HUES64 (cell line): ENCODE results near the gene CASP12.

Experiments
- H3K27ac ChIP-seq: 2 replicates; pipeline ENCODE4 v1.7.0; 2013; ENCODE audit warnings: low read depth, low read length, inconsistent platforms
- H3K27me3 ChIP-seq: 2 replicates; pipeline ENCODE4 v1.6.1; 2013; ENCODE audit warnings: mild to moderate bottlenecking, low read length; ENCODE audit not compliant: insufficient read depth
- H3K36me3 ChIP-seq: 2 replicates; pipeline ENCODE4 v1.6.1; 2013; ENCODE audit warnings: mild to moderate bottlenecking, low read length; ENCODE audit not compliant: insufficient read depth
- H3K4me1 ChIP-seq: 2 replicates; pipeline ENCODE4 v1.6.1; 2013; ENCODE audit warnings: mild to moderate bottlenecking, low read length, moderate library complexity; ENCODE audit not compliant: insufficient read depth
- H3K4me3 ChIP-seq: 2 replicates; pipeline ENCODE4 v1.5.1; 2013; ENCODE audit warnings: mild to moderate bottlenecking, low read length, moderate library complexity
- H3K9ac ChIP-seq: 2 replicates; pipeline ENCODE4 v1.6.1; 2013; ENCODE audit warnings: mild to moderate bottlenecking, low read depth, low read length
- H3K9me3 ChIP-seq: 2 replicates; pipeline ENCODE4 v1.6.1; 2013; ENCODE audit warnings: low read depth, low read length; ENCODE audit not compliant: insufficient read depth
- WGBS: fragments of 150-250, 120-280 bp; methylation state at CpG from one replicate; pipeline ENCODE4 v1.1.7; 2013; ENCODE audit warnings: missing lambda C conversion rate; 5-methylcytosine and 5-hydroxymethylcytosine counted together

Gene CASP12

DNA sequence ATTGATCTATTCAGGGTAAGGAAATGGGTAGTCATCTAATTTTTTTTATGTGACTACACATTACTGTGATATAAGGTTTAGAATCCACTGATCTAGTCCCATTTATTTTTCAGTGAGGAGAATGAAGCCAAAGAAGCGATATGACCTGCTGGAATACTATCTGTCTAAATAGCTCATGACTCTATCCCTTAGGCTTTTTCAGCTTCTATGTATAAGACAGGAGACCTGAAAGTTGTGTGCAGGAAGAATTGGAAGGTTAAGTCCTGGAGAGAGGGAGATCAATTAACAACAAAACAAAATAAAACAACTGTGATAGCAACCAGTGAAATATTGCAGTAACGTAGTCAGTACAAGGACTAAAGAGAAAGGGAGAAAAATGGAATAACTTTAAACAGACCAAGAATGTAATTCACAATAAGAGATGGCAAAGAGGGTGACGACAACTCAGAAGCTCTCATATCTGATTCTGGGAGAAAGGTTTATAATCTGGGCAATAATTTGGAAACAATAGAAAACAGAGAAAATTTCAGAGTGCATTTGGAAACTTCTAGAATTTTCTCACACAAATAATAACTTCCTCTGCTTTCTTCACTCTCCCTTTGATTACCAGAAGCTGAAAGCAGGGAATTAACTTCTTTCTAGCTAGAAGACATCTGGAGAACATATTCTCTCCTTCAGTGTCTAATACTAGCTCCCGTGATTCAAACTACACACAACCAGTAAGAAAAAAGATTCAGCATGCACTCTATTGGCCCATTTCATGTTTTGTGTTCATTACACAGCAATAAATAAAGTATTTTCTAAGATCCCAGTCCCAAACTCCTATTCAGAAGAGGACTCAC, 19.2 kb upstream of the CASP12 start:
- Histone ChIP-seq H3K27me3 (no peaks in the 10 kb centered on the region), H3K9me3 (no peaks in the 10 kb centered on the region), H3K9ac (no peak overlapping the region), H3K4me3 (no peak overlapping the region), H3K36me3 (no peaks in the 10 kb centered on the region), H3K4me1 (no peaks in the 10 kb centered on the region), H3K27ac (no peak overlapping the region)
- 99% methylated on average over 3 of the region's 4 CpGs for WGBS

DNA sequence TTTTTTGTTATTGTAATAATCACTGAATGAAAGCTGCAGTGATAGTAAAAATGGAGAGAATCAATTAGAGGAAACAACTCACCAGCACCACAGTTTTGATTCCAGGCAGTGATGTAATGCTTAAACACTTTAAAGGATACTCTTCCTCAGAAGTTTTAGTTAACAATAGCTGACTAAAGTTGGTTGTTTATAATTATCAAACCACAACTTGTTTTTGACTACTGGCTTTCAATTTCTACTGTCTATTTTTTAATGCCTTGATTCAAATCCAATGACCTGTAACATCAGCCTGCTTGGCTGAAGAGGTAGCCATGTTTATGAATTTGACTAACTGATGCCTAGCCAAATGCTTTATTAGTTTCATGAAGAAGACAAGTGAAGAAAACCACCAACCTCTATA, 18.2 kb upstream of the CASP12 start:
- Histone ChIP-seq H3K4me3 (no peak overlapping the region), H3K27me3 (no peaks in the 10 kb centered on the region), H3K27ac (no peak overlapping the region), H3K9ac (no peak overlapping the region), H3K9me3 (no peaks in the 10 kb centered on the region), H3K36me3 (no peaks in the 10 kb centered on the region), H3K4me1 (no peaks in the 10 kb centered on the region)

DNA sequence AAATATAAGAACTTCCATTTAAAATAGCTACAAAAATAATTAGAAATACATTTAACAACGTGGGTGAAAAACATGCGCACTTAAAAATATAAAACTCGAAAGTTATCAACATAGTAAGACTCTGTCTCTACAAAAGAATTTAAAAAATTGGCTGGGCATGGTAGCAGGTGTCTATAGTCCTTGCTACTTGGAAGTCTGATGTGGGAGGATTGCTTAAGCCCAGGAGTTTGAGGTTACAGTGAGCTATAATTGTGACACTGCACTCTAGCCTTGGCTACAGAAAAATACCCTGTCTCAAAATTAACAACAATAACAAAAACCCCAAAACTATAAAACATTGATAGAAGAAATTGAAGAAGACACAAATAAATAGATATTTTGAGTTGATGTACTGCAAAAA, 13.8 kb upstream of the CASP12 start:
- 100% methylated on average over 3 of the region's 3 CpGs for WGBS
- Histone ChIP-seq H3K27me3 (no peaks in the 10 kb centered on the region), H3K9ac (no peak overlapping the region), H3K9me3 (no peaks in the 10 kb centered on the region), H3K4me3 (no peak overlapping the region), H3K36me3 (no peaks in the 10 kb centered on the region), H3K27ac (no peak overlapping the region), H3K4me1 (no peaks in the 10 kb centered on the region)

DNA sequence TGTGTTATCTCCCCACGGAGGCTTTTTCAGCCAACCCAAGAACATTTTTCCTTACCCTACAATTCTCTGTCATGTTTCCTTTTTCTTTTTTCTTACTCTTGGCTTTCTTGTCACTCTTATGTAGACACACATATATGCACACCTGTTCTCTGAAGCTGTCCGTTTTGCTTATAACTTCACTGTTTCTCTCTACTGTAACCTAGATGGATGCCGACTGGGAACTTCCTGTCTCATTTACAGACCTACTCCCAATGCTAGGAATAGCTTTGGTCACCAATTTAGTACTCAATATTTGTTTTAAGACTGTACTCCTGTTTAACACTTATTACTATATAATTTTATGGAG, 9.9 kb upstream of the CASP12 start:
- Histone ChIP-seq H3K4me3 (no peak overlapping the region), H3K27me3 (no peaks in the 10 kb centered on the region), H3K9me3 (no peaks in the 10 kb centered on the region), H3K4me1 (no peaks in the 10 kb centered on the region), H3K9ac (no peak overlapping the region), H3K27ac (no peak overlapping the region), H3K36me3 (no peaks in the 10 kb centered on the region)
- WGBS: 94% methylated on average over 3 of the region's 3 CpGs

DNA sequence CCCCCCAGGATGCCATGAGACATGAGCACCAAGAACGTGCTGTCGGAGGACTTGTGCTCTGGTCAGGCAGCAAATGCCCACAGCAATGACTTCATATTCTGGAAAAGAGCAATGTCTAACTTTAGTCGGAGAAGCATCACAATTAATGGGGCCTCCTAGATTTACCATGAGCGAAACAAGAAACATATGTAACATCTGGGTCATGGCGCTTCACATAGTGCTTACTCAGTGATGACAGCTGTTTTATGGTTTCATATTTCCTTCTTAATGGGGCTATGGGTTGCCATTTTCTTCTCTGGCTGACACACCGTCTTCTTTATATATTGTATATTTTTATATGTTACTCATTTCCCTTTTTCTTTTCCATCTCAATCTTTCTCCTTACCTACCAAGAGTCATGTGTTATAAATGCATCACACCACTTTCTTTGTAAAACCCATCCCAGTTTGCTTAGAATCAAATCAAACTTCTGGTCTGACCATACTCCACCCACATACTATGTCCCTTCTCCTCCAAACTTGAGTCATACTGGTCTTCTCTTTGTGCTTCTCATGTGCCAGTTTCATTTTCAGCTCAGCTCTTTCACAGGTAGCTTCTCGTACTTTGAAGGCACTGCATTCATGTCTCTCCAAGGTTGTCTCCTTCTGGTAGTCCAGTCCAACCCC, 9.4 kb upstream of the CASP12 start:
- Histone ChIP-seq H3K9ac (no peak overlapping the region), H3K4me3 (no peak overlapping the region), H3K9me3 (no peaks in the 10 kb centered on the region), H3K36me3 (no peaks in the 10 kb centered on the region), H3K4me1 (no peaks in the 10 kb centered on the region), H3K27ac (no peak overlapping the region), H3K27me3 (no peaks in the 10 kb centered on the region)
- 81% methylated on average over 6 of the region's 7 CpGs for WGBS

DNA sequence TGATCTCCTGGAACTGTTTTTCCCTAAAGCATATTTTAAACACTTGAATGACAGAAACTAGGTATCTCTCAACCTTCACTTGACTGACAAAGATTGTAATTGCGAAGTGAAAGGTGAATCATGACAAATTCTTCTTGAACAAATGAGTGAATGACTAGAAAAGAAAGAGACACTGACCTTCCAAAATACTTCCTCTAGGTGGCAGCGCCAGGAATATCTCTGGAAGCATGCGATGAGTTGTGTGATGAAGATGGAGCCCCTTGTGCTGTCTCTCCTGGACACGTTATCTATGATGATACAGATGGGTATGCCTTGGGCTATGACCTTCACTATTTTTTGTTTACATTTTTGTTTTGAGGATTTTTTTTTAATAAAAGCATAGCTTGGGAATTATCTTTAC, 7.0 kb upstream of the CASP12 start:
- no peaks in the 10 kb centered on the region for H3K4me1 ChIP-seq
- H3K27ac ChIP-seq: no peak overlapping the region
- no peak overlapping the region for H3K9ac ChIP-seq
- WGBS: 98% methylated on average over 4 of the region's 4 CpGs
- H3K27me3 ChIP-seq: no peaks in the 10 kb centered on the region
- H3K36me3 ChIP-seq: no peaks in the 10 kb centered on the region
- H3K9me3 ChIP-seq: no peaks in the 10 kb centered on the region
- H3K4me3 ChIP-seq: no peak overlapping the region

DNA sequence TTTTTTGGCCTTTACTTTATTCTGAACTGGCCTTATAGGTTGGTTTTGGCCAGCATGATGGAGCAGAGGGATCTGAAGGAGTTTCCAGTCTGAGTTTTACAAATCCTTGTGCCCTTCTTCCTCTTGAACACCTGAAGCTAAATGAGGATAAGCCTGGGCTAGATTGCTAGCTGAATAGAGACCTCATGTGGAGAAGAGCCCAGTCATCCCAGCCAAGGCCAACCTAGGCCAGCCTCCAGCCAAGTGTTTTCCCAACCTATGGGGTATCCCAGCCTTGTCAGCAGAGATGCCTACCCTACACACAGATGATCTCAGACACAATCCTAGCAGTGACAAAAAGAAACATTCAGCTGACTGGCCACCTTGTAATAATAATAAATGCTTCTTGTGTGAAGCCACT, 966 bp upstream of the CASP12 start:
- H3K4me3 ChIP-seq: no peak overlapping the region
- no peaks in the 10 kb centered on the region for H3K27me3 ChIP-seq
- H3K4me1 ChIP-seq: peaks cover 19% of the 10 kb centered on the region
- H3K9me3 ChIP-seq: no peaks in the 10 kb centered on the region
- no peak overlapping the region for H3K27ac ChIP-seq
- no peak overlapping the region for H3K9ac ChIP-seq
- H3K36me3 ChIP-seq: no peaks in the 10 kb centered on the region

DNA sequence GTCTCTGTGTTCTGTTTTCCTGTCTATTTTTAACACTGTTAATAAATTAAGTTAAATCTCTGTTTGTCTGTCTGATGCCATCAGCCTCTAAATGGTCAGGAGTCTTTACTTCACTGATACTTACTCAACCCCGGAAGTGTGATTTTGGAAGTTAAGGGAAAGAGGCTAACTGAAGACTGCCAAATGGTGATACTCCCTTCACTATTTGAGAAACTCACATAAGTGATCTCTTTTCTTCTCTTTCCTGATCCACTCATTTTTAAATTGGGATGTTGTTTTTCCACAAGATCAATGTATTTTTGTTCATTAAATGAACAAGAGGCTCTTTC, 389 bp upstream of the CASP12 start:
- 83% methylated on average over 1 of the region's 1 CpG for WGBS

DNA sequence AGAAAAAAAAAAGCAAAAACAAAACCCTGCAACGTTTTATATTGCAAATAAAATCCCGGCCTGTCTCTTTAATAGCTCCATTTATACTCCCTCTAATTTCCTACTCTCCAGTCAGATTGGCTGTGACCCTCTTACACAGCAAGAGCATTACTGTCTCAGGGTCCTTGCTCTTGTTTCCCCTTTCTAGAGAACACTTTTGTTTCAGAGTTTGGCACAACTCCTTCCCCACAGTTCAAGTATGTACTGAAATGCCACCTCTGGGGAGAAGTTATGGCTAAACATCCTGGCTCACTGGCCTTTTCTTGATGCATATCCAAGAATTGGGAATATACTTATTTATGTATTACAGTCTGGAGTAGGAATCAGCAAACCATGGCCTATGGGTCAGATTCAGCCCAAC, 2.6 kb downstream of the CASP12 start:
- Histone ChIP-seq H3K27ac (no peak overlapping the region), H3K36me3 (no peaks in the 10 kb centered on the region), H3K4me1 (peaks cover 20% of the 10 kb centered on the region), H3K9ac (no peak overlapping the region), H3K9me3 (no peaks in the 10 kb centered on the region), H3K27me3 (no peaks in the 10 kb centered on the region), H3K4me3 (no peak overlapping the region)
- WGBS: 82% methylated on average over 2 of the region's 2 CpGs

More for the DNA sequence above, 389 bp upstream of the CASP12 start:
- Histone ChIP-seq H3K4me1 (peaks cover 20% of the 10 kb centered on the region), H3K4me3 (no peak overlapping the region), H3K9me3 (no peaks in the 10 kb centered on the region), H3K36me3 (no peaks in the 10 kb centered on the region), H3K27ac (no peak overlapping the region), H3K27me3 (no peaks in the 10 kb centered on the region), H3K9ac (no peak overlapping the region)

DNA sequence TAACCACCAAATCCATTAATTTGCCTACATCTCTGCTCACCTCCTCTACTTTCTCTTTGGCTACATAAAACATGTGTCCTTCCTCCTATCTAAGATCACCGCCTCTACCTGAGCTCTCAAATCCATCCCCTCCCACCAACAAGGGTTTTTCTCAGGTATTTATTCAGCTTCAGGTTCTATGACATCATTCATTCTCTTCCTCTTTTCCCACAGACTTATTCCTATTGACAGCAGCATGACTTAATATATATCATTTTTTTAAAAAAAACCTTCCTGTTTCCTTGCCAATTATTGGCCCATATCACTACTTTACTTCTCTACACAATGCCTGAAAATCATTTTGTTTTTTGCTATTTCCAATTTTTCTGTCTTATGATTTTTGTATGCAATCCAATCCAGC, 4.4 kb downstream of the CASP12 start:
- 96% methylated on average over 1 of the region's 1 CpG for WGBS
- no peak overlapping the region for H3K4me3 ChIP-seq
- H3K9me3 ChIP-seq: no peaks in the 10 kb centered on the region
- no peaks in the 10 kb centered on the region for H3K36me3 ChIP-seq
- H3K4me1 ChIP-seq: peaks cover 16% of the 10 kb centered on the region; the same call in 1 of the 2 replicates
- no peak overlapping the region for H3K9ac ChIP-seq
- no peak overlapping the region for H3K27ac ChIP-seq
- no peaks in the 10 kb centered on the region for H3K27me3 ChIP-seq

DNA sequence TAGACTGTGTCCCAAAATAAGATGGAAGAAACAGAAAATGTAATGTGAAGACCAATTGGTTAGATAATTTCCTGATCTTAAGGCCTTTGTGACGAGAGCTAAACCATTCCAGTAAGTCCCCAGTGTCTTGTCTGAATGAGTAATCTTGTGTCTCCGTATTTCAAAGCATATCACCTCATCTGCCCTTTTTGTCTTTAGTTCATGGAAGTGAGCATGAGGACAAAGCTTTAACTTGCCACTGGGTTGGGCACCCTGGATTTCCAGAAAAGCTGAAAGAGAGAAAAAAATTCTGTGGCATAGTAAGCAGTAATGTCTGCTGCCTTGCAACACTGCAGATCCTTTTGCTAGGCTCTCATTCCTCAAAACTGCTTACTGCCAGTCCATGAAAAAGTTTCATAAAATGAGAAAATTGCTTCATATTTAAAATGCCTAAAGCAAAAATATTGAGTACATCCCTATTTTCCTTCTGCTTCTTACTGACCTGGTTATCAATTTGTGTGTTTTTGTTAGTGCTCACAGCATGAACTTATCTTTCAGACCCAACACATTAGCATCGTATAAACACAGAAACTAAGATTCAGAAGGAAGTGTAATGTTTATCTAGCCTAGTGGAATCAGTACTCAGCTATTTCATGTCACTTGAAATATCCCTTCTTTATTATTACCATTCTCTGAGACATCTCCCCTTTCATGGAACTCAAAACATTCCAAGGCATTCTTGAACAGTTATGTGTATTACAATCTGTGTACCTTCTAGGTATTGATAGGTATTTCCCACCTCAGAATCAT, 5.3 kb downstream of the CASP12 start:
- Histone ChIP-seq H3K9me3 (no peaks in the 10 kb centered on the region), H3K27me3 (no peaks in the 10 kb centered on the region), H3K4me1 (peaks cover 16% of the 10 kb centered on the region; the same call in 1 of the 2 replicates), H3K27ac (no peak overlapping the region), H3K36me3 (no peaks in the 10 kb centered on the region), H3K9ac (no peak overlapping the region), H3K4me3 (no peak overlapping the region)
- 90% methylated on average over 2 of the region's 3 CpGs for WGBS
